ENCODE data around the gene PP2D1. TPM values are rescaled to one million over a fixed set of nuclear protein-coding genes. Genes with fewer than 3 reads are reported as not detected.
"Not testable (repeated sequence)": the region's sequence is repeated elsewhere in the genome, so short reads cannot be mapped to it uniquely, and the experiment has no call there.

The PP2D1 gene
- total RNA-seq, 1 donor from 2014 or later = not detected

DNA sequence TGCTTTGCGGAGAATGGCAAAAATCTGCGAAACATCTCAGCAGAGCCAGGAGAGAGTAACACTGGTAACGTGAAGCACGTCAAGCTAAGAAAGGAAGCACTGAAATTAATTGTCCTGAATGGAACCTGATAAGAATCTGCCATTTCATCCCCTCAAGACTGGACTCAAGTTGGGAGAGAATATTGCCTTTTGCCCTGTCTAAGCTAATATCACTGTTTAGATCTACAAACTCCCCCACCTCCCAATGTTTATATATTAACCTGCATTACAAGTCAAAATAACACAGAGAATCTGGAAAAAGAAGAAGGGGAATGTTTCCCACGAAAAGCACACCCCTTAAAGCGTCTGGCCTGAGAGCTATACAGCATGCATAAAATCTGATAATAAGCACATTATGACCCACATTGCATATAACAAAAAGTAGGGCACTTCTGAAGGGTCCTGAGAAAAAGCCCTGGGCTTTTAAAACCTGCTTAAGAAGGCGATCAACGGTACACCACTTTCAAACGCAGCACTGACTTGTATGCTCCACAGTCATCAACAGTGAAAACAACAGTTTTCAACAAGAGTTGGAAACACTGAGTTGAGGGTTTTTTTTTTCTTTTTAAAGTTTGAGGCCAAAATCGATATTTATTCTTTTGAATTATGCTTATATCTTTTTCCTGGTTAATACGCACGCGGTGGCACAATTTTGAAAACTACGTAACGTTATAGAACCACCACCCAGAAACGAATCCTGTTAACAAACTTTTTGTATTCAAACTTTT lies 26.8 kb upstream of the PP2D1 start:
- no peaks in the 10 kb centered on the region for H3K36me3 ChIP-seq (ENCODE audit: control insufficient read depth, insufficient read depth, low read length)
- FAIRE-seq = no peak
- peak overlapping the region; percentile 70 for H3K4me3 ChIP-seq (ENCODE audit: low read depth, low read length)
- TF ChIP-seq, protein P1, sequence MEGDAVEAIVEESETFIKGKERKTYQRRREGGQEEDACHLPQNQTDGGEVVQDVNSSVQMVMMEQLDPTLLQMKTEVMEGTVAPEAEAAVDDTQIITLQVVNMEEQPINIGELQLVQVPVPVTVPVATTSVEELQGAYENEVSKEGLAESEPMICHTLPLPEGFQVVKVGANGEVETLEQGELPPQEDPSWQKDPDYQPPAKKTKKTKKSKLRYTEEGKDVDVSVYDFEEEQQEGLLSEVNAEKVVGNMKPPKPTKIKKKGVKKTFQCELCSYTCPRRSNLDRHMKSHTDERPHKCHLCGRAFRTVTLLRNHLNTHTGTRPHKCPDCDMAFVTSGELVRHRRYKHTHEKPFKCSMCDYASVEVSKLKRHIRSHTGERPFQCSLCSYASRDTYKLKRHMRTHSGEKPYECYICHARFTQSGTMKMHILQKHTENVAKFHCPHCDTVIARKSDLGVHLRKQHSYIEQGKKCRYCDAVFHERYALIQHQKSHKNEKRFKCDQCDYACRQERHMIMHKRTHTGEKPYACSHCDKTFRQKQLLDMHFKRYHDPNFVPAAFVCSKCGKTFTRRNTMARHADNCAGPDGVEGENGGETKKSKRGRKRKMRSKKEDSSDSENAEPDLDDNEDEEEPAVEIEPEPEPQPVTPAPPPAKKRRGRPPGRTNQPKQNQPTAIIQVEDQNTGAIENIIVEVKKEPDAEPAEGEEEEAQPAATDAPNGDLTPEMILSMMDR (IDR thresholded peaks at IDR 0.05; ENCODE audit: insufficient read depth, low read length, severe bottlenecking) = no peak
- no peak for DNase-seq (ENCODE audit: low read depth)
- H3K27me3 ChIP-seq (ENCODE audit: control insufficient read depth, insufficient read depth, low read length) = no peaks in the 10 kb centered on the region

DNA sequence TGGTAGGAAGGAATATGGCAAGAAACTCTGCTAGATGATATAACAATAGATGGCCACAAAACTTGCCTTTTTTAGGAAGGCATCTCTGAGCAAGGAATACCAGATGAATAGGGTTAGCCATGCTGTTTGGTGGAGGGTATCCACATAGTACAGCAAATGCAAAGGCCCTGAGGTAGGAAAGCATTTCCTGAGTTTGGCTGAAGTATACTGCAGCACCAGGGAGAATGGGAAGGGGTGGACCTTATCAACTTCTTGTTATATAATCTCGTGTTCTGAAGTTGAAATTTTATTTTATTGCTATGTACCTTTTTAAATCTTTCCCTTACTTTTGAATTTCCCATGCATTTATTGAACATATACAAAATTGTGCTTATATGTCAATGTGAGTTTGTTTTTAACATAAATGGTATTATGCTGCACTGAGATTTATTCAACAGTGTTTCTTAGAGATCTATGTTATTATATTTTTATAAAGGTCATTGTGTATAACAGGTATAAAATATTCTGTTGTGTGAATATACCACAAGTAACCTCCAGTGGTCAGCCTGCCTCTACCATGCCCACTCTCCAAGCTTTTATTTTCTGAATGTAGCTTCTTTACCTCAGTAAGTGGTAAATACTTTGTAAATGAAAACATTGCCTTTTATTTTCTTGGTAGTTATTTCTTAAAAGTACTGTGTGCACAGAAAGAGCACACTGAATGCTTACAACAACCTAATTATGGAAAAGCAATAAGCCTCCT lies 25.4 kb upstream of the PP2D1 start:
- FAIRE-seq = no peak

DNA sequence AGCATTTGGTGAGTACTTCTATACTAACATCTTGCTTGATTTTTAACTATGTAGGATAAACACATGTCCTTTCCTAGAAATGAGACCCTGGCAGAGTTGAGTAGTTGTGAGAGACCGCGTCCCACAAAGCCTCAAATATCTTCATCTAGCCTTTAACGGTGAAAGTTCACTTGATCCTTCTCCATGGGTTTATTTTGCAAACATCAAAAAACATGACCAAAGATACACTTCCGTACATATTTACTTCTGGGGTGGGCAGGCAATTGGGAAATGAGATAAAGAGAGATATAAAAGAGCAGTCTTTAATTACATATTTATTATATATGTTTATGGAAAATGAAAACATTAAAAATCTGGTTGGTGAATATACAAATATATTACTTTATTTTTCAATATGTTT lies 23.0 kb upstream of the PP2D1 start:
- no peak for FAIRE-seq
- no peak for DNase-seq (ENCODE audit: low read depth)
- H3K36me3 ChIP-seq (ENCODE audit: control insufficient read depth, insufficient read depth, low read length) = no peaks in the 10 kb centered on the region
- no peak overlapping the region for H3K4me3 ChIP-seq (ENCODE audit: low read depth, low read length)
- no peaks in the 10 kb centered on the region for H3K27me3 ChIP-seq (ENCODE audit: control insufficient read depth, insufficient read depth, low read length)
- TF ChIP-seq, protein P1 (IDR thresholded peaks at IDR 0.05; ENCODE audit: insufficient read depth, low read length, severe bottlenecking) = no peak

More for the DNA sequence above, 25.4 kb upstream of the PP2D1 start:
- Histone ChIP-seq H3K27me3 (ENCODE audit: control insufficient read depth, insufficient read depth, low read length) (no peaks in the 10 kb centered on the region), H3K4me3 (ENCODE audit: low read depth, low read length) (no peak overlapping the region), H3K36me3 (ENCODE audit: control insufficient read depth, insufficient read depth, low read length) (no peaks in the 10 kb centered on the region)
- TF ChIP-seq, protein P1 (IDR thresholded peaks at IDR 0.05; ENCODE audit: insufficient read depth, low read length, severe bottlenecking) = no peak
- DNase-seq (ENCODE audit: low read depth) = no peak

DNA sequence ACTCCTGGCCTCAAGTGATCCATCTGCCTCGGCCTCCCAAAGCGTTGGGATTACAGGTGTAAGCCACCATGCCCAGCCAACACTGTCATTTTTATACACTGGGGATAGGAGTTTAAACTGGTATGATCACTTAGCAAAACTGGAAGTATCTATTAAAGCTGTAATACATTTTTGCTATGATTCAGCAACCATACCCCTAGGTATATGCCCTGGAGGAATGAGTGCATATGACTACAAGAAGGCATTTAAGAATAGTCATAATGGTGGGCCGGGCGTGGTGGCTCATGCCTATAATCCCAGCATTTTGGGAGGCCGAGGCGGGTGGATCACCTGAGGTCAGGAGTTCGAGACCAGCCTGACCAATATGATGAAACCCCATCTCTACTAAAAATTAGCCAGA lies 19.9 kb upstream of the PP2D1 start:
- not testable (repeated sequence) for H3K27me3 ChIP-seq (ENCODE audit: control insufficient read depth, insufficient read depth, low read length); FAIRE-seq; H3K4me3 ChIP-seq (ENCODE audit: low read depth, low read length); DNase-seq (ENCODE audit: low read depth); H3K36me3 ChIP-seq (ENCODE audit: control insufficient read depth, insufficient read depth, low read length)

DNA sequence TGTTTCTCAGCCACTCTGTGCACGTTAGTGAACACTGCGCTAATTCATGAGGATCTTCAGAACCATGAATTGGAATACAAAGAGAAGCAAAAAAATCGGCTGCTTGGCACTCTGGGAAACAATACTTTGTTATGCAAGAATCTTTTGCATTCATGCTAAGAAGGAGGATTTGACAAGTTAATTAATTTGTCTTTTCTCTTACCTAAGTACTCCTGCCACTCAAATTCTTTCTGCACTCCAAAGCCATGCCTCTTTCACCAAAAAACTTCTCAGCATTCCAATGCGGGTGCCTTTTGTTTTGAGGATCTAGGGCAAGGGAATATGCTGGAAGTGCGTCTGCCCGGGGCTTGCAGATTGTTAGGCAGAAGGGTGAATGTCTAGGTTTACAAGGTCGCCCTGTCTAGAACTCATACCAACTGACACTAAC lies 16.9 kb upstream of the PP2D1 start:
- FAIRE-seq = no peak
- H3K4me3 ChIP-seq (ENCODE audit: low read depth, low read length) = no peak overlapping the region
- no peak for DNase-seq (ENCODE audit: low read depth)
- no peaks in the 10 kb centered on the region for H3K27me3 ChIP-seq (ENCODE audit: control insufficient read depth, insufficient read depth, low read length)
- H3K36me3 ChIP-seq (ENCODE audit: control insufficient read depth, insufficient read depth, low read length) = no peaks in the 10 kb centered on the region
- TF ChIP-seq, protein P1 (IDR thresholded peaks at IDR 0.05; ENCODE audit: insufficient read depth, low read length, severe bottlenecking) = no peak

DNA sequence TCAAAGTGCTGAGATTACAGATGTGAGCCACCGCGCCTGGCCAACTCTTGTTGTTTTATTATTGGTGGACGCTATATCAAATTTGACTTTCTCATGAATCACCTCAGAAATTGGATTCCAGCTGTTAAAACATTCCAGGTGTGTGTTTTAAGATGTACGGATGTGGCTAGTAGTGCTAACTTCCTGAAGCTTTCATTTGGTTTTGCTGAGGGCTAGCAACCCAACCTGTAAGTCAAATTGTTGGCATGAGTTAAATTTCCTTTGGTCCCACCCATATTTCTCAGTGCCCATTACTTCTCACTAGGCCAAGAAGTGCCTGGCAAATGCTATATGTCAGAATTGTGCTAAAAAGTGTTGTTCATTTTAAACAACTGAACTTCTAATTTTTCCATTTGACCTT lies 15.1 kb upstream of the PP2D1 start:
- H3K36me3 ChIP-seq (ENCODE audit: control insufficient read depth, insufficient read depth, low read length) = no peaks in the 10 kb centered on the region
- H3K27me3 ChIP-seq (ENCODE audit: control insufficient read depth, insufficient read depth, low read length) = no peaks in the 10 kb centered on the region
- no peak overlapping the region for H3K4me3 ChIP-seq (ENCODE audit: low read depth, low read length)
- TF ChIP-seq, protein P1 (IDR thresholded peaks at IDR 0.05; ENCODE audit: insufficient read depth, low read length, severe bottlenecking) = no peak
- peak; percentile 35 for DNase-seq (ENCODE audit: low read depth)
- FAIRE-seq = no peak

Measured in bronchial epithelial cell (primary cell).